Lung (tissue), 12 donors: ENCODE measurements around the gene MICAL2. TPM values are rescaled to one million over a fixed set of nuclear protein-coding genes. Genes with fewer than 3 reads are reported as not detected.

Experiments
- ATAC-seq: fragments of 200-7000 bp; cut with Tn5 transposase; one replicate; pipeline ENCODE4 v1.9.1; 2020; ENCODE audit warnings: moderate number of reproducible peaks; ENCODE audit not compliant: insufficient read depth, low FRiP score
- DNase-seq, 3 donors: peaks; one replicate each; pipeline ENCODE4 v3.0.0-alpha.2; 2013 to 2017
- H3K27ac ChIP-seq, 2 donors: one replicate each; pipeline ENCODE4 v1.5.1; 2013; ENCODE audit warnings: mild to moderate bottlenecking in 2 of 2, moderate library complexity in 2 of 2, control low read depth in 1 of 2, inconsistent platforms in 1 of 2, low read depth in 1 of 2, low read length in 1 of 2
- H3K27me3 ChIP-seq, 3 donors: one replicate each; pipeline ENCODE4 v1.5.1; 2013; ENCODE audit warnings: low read length in 2 of 3; ENCODE audit not compliant: control insufficient read depth in 3 of 3, insufficient read depth in 3 of 3
- H3K36me3 ChIP-seq, 4 donors: one replicate each; pipeline ENCODE4 v1.5.1; 2013; ENCODE audit warnings: low read length in 4 of 4, mild to moderate bottlenecking in 1 of 4, moderate library complexity in 1 of 4; ENCODE audit not compliant: control insufficient read depth in 4 of 4, insufficient read depth in 4 of 4
- H3K4me1 ChIP-seq, 5 donors: one replicate each; pipeline ENCODE4 v1.5.1; 2013; ENCODE audit warnings: low read length in 5 of 5, mild to moderate bottlenecking in 2 of 5, moderate library complexity in 1 of 5; ENCODE audit not compliant: control insufficient read depth in 5 of 5, insufficient read depth in 5 of 5
- H3K4me3 ChIP-seq: one replicate; pipeline ENCODE4 v1.5.1; 2013; ENCODE audit warnings: mild to moderate bottlenecking, control low read depth, moderate library complexity
- H3K9ac ChIP-seq, 2 donors: one replicate each; pipeline ENCODE4 v1.5.1; 2013; ENCODE audit warnings: low read length in 2 of 2, control low read depth in 1 of 2; ENCODE audit not compliant: insufficient read depth in 1 of 2
- H3K9me3 ChIP-seq, 4 donors: one replicate each; pipeline ENCODE4 v1.5.1; 2013; ENCODE audit warnings: low read length in 3 of 4, mild to moderate bottlenecking in 1 of 4, moderate library complexity in 1 of 4; ENCODE audit not compliant: control insufficient read depth in 4 of 4, insufficient read depth in 3 of 4
- CTCF ChIP-seq: IDR thresholded peaks from 2 replicates; pipeline ENCODE4 v1.5.1; 2012; ENCODE audit warnings: mild to moderate bottlenecking; ENCODE audit errors: control extremely low read depth, extremely low read depth
- WGBS, 2 donors: extraction: QIAGEN DNeasy Blood & Tissue Kit; methylation state at CpG; one replicate each; pipeline ENCODE4 v1.1.7; 2013; 5-methylcytosine and 5-hydroxymethylcytosine counted together
- polyA plus RNA-seq, 2 donors: library from polyadenylated mRNA; stranded (reverse); fragments of 200-250 nt; gene quantifications; one replicate each; pipeline ENCODE4 v1.2.1, GENCODE V29; 2013
- total RNA-seq, 2 donors: library from RNA; depleted of rRNA in 1 of 2; stranded (reverse); fragments of >200 nt in 1 of 2; gene quantifications; one replicate each; pipeline ENCODE4 v1.2.1, GENCODE V29; 2014 to 2021
- donor health status: control.
- donor health status: control.
- donor health status: Bipolar disorder and iron deficiency.
- donor health status: healthy.
- donor health status: DM: yes; HTN: yes; CAD: no.

Gene MICAL2
- total and polyA plus RNA-seq, 4 donors = 38.2 to 218 (median 99.6) TPM

- H3K9ac ChIP-seq = no peak overlapping the region
- H3K4me3 ChIP-seq = no peak overlapping the region
- no peaks in the 10 kb centered on the region for H3K9me3 ChIP-seq
- TF ChIP-seq CTCF = no peak
- no peak for ATAC-seq
- H3K36me3 ChIP-seq = no peaks in the 10 kb centered on the region
- peaks cover 0 to 22% (median 10%) of the 10 kb centered on the region in 5 donors for H3K4me1 ChIP-seq
- WGBS, 2 donors = 87 to 93% methylated on average over 3 of the region's 3 CpGs
- no peaks in the 10 kb centered on the region for H3K27me3 ChIP-seq
- no peak for DNase-seq
- H3K27ac ChIP-seq = no peak overlapping the region
Observed at GRCh38 chr11:12188548-12189317, 78.3 kb downstream of the MICAL2 start.

- peaks cover 0 to 19% (median 10%) of the 10 kb centered on the region in 5 donors for H3K4me1 ChIP-seq
- H3K9me3 ChIP-seq = no peaks in the 10 kb centered on the region
- TF ChIP-seq CTCF = no peak
- H3K36me3 ChIP-seq = no peaks in the 10 kb centered on the region
- no peak overlapping the region for H3K4me3 ChIP-seq
- H3K9ac ChIP-seq = no peak overlapping the region
- WGBS, 2 donors = 78 to 84% methylated on average over 8 of the region's 8 CpGs
- H3K27me3 ChIP-seq = no peaks in the 10 kb centered on the region
- DNase-seq (no peak), ATAC-seq (no peak)
- no peak overlapping the region for H3K27ac ChIP-seq
Observed at GRCh38 chr11:12189543-12190235, 79.3 kb downstream of the MICAL2 start.

- H3K27ac ChIP-seq = no peak overlapping the region
- ATAC-seq (no peak), DNase-seq (no peak)
- TF ChIP-seq CTCF = no peak
- no peaks in the 10 kb centered on the region for H3K9me3 ChIP-seq
- H3K4me1 ChIP-seq = peaks cover 0 to 15% (median 10%) of the 10 kb centered on the region in 5 donors
- no peak overlapping the region for H3K4me3 ChIP-seq
- H3K36me3 ChIP-seq = no peaks in the 10 kb centered on the region
- H3K27me3 ChIP-seq = no peaks in the 10 kb centered on the region
- no peak overlapping the region for H3K9ac ChIP-seq
Observed at GRCh38 chr11:12190511-12190910, 80.1 kb downstream of the MICAL2 start.
